GM10248 (cell line): ENCODE data around the gene PEPD.

ENCODE experiments used
- CTCF ChIA-PET: fragments of 300-600 bp; sonication (Branson Sonifier 250); formaldehyde crosslinking; extraction: SDS; loops from one replicate; lab custom pipeline; 2021; ENCODE audit warnings: antibody characterized with exemption; lab: Yijun Ruan, JAX
- POLR2A ChIA-PET: fragments of 350-650 bp; sonication (Branson Sonifier 250); formaldehyde crosslinking; extraction: SDS; loops from one replicate; lab custom pipeline; 2020; ENCODE audit warnings: antibody characterized with exemption; lab: Yijun Ruan, JAX
- DNase-seq: peaks from one replicate; pipeline ENCODE4 v3.0.0; 2012; ENCODE audit errors: extremely low spot score
- TF ChIP-seq, protein P1 (sequence below): IDR thresholded peaks from 2 replicates; pipeline ENCODE4 v1.5.1; 2012; ENCODE audit warnings: mild to moderate bottlenecking, low read depth; ENCODE audit errors: extremely low read depth, missing control alignments, control extremely low read depth

The PEPD gene

DNA sequence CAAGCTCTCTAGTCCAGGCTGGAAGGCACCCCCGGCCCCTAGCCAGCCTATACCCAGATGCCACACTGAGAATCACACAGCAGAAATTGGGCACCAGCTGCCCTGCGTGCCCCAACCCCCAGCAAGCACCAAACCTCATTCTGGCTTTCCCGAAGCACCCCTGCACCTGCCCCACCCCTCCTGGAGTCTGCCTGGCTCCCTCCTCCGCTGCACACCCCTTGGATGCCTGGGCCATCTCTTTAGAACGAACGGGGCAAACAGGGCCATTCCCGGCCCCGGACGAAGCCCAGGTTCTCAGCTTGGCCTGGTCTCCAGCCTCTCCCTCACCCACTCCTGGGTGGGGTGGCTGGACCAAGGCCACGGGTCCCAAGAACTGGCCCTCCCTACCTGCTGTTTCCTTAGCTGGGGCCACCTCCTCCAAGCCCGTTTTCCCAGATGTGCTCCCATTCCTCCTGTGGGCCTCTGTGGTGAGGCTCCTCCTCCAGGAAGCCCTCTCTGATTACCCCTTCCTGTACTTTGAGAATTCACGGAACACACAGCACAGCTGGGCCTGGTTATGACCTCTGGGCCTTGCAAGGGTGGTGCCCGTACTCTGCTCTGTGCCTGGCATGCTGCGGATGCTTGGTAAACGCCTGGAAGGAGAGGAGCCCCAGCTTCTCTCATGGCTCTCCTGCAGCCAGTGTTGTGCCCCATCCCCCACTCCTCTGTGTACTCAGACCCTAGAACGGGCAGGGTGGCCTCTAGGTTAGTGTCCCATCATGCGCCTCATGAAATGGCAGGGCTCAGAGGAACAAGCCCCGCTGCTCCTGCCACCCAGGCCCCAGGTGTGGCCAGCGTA lies 126.6 kb downstream of the PEPD start:
- DNase-seq, result no peak
- TF ChIP-seq, protein P1, sequence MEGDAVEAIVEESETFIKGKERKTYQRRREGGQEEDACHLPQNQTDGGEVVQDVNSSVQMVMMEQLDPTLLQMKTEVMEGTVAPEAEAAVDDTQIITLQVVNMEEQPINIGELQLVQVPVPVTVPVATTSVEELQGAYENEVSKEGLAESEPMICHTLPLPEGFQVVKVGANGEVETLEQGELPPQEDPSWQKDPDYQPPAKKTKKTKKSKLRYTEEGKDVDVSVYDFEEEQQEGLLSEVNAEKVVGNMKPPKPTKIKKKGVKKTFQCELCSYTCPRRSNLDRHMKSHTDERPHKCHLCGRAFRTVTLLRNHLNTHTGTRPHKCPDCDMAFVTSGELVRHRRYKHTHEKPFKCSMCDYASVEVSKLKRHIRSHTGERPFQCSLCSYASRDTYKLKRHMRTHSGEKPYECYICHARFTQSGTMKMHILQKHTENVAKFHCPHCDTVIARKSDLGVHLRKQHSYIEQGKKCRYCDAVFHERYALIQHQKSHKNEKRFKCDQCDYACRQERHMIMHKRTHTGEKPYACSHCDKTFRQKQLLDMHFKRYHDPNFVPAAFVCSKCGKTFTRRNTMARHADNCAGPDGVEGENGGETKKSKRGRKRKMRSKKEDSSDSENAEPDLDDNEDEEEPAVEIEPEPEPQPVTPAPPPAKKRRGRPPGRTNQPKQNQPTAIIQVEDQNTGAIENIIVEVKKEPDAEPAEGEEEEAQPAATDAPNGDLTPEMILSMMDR, result no peak
- ChIA-PET CTCF (interaction anchor here (0.9 to 1.8 kb wide), 4 partner anchors 9 to 160 kb away, joined by 3 to 6 read pairs (median 4); no protein-coding TSS in a partner anchor), POLR2A (no interaction called here)

DNA sequence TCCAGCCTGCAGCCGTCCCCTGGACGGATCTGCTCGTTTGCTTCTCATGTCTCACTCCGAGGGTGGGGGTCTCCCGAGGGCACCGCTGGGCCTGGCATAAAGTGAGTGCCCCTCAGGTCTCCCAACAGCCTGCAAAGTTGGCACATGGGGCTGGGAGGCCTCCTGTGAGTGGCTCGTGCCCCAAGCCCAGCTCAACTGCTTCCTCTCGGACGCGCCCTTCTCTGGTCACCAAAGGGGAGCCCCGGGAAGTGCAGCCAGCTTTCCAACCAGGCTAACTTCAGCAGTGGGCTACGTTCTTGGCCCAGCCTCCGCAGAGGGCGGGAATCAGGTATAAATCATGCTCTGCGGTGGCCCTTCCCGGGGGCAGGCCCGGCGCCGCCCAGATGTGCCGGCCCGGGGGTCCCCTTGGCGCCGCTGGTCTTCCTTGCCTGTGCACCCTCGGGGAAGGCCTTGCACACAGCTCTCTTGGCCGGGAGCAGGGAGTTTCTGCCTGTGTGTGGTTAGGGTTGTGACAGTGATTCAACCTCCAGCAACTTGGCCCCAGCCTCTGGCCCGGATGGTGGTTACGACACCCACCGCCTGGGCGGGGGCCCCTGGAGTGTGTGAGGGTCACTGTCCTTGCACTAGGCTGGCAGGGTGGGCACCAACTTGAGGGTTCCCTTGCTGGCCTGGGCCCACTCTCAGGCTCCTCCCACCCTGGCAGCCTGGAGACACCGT lies 127.4 kb downstream of the PEPD start:
- TF ChIP-seq, protein P1, result no peak
- CTCF ChIA-PET, result interaction anchor here (1.5 to 1.8 kb wide), 3 partner anchors 8 to 159 kb away, joined by 3 to 6 read pairs (median 4); no protein-coding TSS in a partner anchor
- POLR2A ChIA-PET, result no interaction called here
- DNase-seq, result no peak

DNA sequence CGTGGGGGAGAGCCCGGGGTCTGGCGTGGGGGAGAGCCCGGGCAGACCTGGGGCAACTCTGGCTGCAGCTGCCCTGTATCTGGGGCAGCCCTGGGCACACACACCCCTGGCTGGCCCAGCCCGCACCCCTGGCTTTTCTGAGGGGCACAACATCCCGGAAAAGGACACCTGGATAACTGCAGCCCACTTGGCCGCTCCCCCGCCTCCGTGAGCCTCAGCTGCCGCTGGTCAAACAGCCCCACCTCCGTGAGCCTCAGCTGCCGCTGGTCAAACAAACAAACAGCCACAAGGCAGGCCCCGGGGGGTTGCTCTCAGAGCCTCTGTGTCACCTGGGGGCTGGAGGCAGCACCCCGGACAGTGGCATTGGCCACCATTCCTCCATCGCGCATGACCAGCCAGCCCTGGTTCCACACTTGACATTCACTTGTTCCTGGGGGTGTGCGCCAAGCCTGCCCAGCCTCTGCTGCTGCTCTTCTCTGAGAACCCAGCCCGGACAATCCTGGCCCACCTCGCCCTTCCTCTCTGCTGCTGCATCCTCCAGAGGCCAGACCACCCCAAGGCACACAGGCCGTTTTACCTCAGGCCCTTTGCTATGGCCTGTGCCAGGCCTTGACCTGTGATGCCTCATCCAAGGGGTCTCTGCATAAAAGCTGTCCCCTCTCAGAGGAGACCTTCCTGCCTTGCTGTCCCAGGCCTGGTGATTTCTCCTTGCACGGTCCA lies 128.1 kb downstream of the PEPD start:
- no peak for DNase-seq
- POLR2A ChIA-PET, result no interaction called here
- TF ChIP-seq, protein P1, result no peak
- CTCF ChIA-PET, result interaction anchor here (1.6 to 2.3 kb wide), 2 partner anchors 13 to 158 kb away, joined by 3 to 10 read pairs; no protein-coding TSS in a partner anchor

DNA sequence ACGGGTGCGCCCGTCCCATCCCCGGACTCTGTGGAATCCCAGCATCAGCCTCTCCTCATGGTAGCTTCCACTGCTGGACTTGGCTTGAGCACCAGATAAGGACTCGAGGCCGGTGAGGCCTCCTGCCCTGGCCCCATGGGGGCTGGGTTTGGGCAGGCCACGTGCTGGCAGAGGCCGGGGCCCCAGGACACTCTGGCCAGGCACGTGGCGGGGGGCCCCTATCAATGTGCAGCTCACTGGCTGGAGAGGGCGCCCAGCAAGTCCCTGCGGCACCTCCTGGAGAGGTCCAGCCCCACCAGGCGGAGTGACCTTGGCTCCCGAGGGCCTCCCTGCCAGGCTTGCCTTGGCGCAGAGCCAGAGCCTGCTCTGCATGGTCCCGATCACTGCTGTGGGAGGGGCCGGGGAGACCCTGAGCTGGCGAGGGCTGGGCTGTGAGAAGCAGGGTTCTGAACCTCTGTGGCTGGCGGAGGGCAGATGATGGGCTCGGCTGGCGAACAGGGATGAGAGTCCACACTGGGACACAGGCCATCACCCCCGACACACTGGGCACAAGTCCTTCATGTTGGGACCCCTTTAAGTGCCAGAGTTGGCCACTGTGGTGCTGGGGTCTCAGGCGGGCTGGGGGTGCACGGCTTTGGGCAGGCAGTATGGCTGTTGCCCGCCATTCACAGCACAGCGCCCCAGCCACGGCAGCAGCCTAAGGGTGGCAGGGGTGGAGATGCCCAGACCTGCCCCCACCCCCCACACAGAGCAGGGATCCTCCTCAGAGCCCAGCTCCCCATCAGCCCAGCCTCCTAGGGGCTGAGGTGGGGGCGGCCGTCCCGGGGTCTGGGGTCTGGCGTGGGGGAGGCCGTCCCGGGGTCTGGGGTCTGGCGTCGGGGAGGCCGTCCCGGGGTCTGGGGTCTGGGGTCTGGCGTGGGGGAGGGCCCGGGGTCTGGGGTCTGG lies 129.0 kb downstream of the PEPD start:
- TF ChIP-seq, protein P1, result no peak
- peak; percentile 14 for DNase-seq
- POLR2A ChIA-PET, result interaction anchor here (1.0 kb wide), 1 partner anchor 19 kb away, joined by 3 read pairs; the partner anchor contains the start of gene CEBPG
- CTCF ChIA-PET, result interaction anchor here (2.3 kb wide), 1 partner anchor 14 kb away, joined by 10 read pairs; no protein-coding TSS in a partner anchor

DNA sequence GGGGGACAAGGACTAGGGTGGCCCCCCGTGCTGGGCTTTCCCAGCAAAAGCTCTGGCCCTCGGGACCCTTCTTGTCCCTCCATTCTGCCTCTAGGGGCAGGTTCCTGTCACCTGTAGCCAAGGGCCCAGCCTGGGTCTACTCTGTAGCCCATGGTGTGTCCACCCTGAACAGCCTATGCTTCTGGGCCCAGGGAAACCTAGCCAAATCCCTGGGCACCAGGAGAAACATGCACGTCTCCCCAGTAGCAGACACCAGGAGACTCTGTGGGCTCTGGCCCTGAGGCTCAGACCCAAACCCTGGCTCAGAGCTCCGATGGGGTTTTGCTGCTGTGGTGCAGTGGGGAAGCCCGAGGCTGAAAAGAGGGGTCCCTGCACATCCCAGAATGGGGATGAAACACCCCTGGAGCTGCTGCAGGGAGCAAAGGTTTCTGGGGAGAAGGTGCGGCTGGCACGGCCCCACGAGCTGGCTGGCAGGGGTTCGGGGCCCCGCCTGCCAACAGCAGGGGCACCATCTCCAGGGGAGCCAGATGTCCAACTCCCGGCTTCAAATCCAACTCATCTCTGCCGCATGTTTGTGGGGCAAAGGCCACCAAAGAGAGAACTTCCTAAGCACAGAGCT lies 129.9 kb downstream of the PEPD start:
- TF ChIP-seq, protein P1, result no peak
- DNase-seq, result peak; percentile 14
- POLR2A ChIA-PET, result interaction anchor here (1.0 kb wide), 1 partner anchor 18 kb away, joined by 3 read pairs; the partner anchor contains the start of gene CEBPG
- CTCF ChIA-PET, result interaction anchor here (2.3 kb wide), 1 partner anchor 15 kb away, joined by 10 read pairs; no protein-coding TSS in a partner anchor
